ENCODE data around the gene TNIP2. TPM values are rescaled to one million over a fixed set of nuclear protein-coding genes. Genes with fewer than 3 reads are reported as not detected.

The TNIP2 gene
- total RNA-seq = 31.6 and 32.8 TPM in 2 replicates

GRCh38 chr4:2755821-2756690 lies at the start of gene TNIP2:
Gene TNIP2, minus strand, starts transcription at chr4:2756336. Its CDS starts 47 bp downstream, at chr4:2756289.

GRCh38 chr4:2792711-2793585 lies 36.8 kb upstream of the TNIP2 start, which contains the start of gene SH3BP2:
Gene SH3BP2, plus strand, starts transcription at chr4:2793085. Its CDS starts 27,533 bp downstream, at chr4:2820618.

Other genes starting within 250 kb of the TNIP2 start
- 18.2 and 20.8 TPM in 2 replicates for gene FAM193A, start 219.7 kb downstream of the TNIP2 start, total RNA-seq
- 22.9 and 28.7 TPM in 2 replicates for gene SH3BP2, start 36.7 kb upstream of the TNIP2 start, total RNA-seq
- 189 and 190 TPM in 2 replicates for gene ADD1, start 87.5 kb upstream of the TNIP2 start, total RNA-seq
- gene NOP14, start 207.1 kb upstream of the TNIP2 start, total RNA-seq = 24.1 and 27.4 TPM in 2 replicates
- gene GRK4, start 207.2 kb upstream of the TNIP2 start, total RNA-seq = 5.1 and 8.1 TPM in 2 replicates